ENCODE measurements around the gene EFNA5.
A peak's percentile ranks its signal among the peaks of the same experiment; 100 is the strongest.

EFNA5 gene

GRCh38 chr5:107670932-107671741 lies at the start of gene EFNA5:
EFNA5 (minus strand) TSS chr5:107670937.
- DNase-seq = peak; percentile 91

DNA sequence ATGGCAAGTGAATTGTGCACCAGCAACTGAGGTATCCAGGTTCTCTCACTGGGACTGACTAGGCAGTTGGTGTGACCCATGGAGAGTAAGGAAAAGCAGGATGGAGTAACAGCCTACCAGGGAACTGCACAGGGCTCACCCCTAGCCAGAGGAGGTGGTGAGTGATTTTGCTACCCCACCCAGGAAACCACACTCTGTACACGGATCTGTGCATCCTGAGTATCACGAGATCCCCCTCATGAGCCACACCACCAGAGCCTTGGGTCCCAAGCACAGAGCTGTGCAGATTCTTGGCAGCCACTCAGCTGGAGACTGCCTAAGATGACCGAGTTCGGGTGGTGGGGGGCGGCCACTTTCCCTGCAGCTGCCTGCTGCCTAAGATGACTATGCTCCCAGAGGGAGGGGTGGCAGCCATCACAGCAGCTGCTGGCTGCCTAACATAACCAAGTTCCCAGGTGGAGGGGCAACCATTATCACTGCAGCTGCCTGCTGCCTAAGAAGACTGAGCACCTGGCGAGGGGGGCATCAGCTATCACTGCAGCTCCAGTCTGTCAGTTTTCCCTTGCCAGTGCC lies 48.4 kb upstream of the EFNA5 start:
- DNase-seq = peak; percentile 60

DNA sequence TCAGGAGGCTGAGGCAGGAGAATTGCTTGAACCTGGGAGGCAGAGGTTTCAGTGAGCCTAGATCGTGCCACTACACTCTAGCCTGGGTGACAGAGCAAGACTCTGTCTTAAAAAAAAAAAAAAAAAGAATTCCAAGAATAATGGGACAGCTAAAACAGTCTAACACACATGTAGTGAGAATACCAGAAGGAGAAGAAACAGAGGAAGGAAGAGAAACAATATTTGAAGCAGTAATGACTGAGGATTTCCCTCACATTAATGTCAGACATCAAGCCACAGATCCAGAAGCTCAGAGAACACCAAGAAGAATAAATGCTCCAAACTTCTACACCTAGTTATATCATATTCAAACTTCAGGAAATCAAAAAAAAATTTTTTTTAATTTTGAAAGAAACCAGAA lies 47.1 kb upstream of the EFNA5 start:
- no peak for DNase-seq

DNA sequence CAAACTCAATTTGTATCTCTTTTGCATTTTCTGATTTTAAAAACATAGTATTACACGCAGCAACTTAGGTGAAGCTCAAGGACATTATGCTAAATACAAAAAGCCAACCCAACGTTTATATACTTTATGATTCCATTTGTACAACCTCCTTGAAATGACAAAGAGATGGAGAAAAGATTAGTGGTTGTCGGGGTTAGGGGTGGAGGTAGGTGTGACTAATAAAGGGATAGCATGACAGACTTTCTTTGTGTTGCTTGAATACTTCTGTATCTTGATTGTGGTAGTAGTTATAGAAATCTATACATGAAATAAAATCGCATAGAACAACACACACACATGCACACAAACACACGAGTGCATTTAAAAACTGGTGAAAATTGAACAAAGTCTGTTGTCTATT lies 42.5 kb upstream of the EFNA5 start:
- no peak for DNase-seq

GRCh38 chr5:107712359-107712870 lies 41.7 kb upstream of the EFNA5 start:
- peak; percentile 15 for DNase-seq

GRCh38 chr5:107705402-107706014 lies 34.8 kb upstream of the EFNA5 start:
- peak; percentile 82 for DNase-seq

DNA sequence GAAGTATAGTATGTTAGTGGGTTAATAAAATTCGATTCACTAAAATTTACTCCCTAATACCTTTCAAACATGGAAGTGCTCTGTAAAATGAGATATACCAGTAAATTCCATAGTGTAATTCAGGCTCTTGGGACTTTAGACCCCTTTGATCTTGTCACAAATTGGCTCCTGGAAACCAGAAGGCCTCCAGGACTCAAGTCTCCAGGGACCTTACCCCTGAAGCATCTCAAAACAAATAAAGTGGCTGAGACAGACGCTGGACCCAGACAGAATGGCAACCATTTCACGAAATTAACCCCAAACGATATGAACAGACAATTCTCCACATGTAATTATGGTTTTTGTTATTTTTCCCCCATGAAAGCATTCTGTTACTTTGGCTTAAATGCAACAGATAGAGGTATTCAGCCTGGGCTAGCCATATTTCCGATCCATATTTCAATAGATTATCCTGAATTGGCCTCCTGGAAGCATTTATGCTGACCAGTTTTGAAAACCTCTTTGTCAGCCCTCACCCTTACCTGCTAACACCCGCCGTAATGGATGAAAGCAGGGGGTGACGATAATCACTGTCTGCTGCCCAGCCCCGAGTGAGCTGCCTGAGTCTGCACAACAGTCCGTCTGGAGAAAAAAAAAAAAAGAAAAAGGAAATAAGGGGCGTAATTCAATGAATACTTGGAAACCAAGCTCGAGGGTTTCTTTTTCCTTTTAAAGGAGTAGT lies 34.1 kb upstream of the EFNA5 start:
- peak; percentile 96 for DNase-seq

DNA sequence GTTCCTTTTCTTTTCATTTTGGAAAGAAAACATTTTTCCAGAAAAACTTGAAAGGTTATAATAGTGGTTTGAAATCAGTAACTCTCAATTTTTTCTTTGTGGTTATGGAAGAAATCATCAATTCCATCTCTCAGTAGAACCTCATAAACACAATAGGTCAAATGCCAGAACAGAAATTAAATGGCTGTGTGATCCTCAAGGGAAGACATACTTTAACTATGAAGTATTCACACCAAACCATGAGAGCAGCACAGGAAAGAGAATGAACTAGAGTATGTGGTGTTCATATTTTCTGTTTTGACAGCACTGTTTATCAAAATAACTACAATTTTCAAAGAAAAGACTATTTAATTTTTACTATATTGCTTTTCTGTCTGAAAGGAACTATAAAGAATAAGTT lies 29.7 kb upstream of the EFNA5 start:
- no peak for DNase-seq

DNA sequence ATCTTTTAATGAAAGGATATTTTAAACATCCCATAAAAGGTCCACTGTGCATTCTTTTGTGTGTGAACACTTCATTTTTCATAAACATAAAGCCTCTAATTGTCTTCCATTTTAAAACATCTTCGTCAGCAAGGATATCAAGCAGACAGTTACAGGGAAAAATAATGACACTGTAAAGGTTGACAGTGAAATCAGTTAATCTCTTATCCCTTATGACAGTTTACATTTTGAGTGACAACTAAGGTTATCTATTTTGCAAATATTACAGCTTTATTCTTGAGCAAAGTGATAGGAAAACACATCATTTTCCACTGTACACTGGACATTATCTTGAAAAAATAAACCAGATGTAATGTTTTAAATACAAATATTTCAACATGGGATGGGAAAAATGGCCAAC lies 28.7 kb upstream of the EFNA5 start:
- DNase-seq = no peak

DNA sequence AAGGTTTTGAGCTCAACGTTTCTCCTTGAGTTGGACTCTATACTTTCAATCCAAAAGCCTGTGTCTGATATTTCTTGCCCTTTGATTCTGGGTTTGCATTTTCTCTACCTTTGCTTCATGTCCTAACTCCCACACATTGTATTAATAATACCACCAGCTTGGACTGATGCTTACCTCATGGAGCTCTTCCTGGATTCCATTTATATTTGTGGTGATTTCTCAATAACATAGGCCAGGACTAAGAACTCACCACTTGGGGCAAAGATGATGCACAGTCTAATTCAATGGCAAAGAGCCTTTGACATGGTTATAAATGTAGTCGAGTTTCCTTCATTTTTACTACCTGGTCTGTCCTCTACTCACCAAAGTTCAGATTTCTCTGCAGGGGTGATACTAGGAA lies 27.5 kb upstream of the EFNA5 start:
- DNase-seq = no peak

DNA sequence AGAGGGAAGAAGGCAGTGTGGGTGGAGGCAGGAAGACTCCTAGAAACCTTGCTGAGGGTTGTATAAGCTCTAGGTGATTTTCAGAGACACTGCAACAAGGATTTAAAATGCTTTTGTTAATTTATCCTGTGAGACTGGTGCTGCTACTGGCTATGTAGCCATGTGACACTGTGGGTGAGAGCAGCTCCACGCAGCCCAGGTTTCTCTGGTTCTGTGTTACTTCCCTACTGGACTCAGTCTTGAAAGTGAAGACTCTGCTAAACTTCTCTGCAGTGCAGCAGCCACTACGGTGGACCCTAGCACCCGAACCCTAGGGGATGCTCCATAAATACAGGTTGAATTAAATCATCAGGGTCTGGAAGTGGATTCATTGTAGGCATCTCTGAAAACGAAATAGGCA lies 25.8 kb upstream of the EFNA5 start:
- DNase-seq = no peak

- DNase-seq = peak; percentile 61
These were observed 25.3 kb upstream of the EFNA5 start for GRCh38 chr5:107696080-107696479.

DNA sequence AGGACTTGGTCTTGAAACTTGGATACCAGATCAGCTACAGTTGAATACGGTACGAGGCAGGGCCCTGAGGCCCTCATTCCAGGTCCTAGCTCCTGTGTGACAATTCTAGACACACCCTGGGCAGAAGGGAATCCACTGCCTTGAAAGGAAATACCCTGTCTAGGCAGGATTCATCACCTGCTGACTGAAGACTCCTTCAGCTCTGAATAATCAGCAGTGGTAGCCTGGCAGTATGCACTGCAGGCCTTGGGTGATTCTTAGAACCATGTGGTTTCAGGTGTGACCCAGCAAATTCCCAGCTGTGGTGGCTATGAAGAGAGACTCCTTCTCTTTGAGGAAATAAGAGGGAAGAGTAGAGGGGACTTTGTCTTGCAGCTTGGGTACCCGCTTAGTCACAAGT lies 17.2 kb upstream of the EFNA5 start:
- no peak for DNase-seq

DNA sequence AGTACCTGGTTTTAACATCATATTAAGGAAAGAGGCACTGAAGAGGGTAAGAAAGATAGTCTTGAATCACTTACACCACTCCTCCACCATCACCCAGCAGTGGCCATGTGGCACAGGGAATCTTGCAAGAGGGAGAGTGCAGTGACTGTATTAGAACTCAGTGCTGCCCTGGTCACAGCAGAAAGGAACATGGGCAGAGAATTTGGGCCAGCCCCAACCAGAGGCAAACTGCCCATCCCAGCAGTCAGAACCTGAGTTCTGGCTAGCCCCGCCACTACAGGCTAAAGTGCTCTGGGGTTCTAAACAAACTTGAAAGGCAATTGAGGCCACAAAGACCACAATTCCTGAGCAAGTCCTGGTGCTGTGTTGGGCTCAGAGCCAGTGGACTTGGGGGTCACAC lies 16.7 kb upstream of the EFNA5 start:
- no peak for DNase-seq

GRCh38 chr5:107682533-107682932 lies 11.8 kb upstream of the EFNA5 start:
- DNase-seq = no peak

DNA sequence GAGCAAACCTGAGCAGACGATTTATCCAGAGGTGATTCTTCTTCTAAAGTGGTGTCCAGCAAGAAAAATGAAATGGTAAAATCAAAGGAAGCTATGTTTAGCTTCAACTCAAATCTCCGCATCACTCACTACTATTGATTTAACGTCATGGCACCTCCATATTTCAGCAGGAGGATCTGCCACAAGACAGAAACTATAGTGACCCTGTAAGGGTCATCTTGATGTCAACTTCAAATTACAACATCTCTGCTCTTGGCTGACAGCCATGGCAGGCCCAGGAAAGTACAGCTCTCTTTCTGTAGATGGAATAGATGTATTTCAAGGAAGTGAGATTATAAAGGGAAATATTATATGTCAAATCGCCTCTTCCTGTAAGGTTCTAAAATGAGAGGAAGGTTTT lies 10.1 kb upstream of the EFNA5 start:
- DNase-seq = no peak

DNA sequence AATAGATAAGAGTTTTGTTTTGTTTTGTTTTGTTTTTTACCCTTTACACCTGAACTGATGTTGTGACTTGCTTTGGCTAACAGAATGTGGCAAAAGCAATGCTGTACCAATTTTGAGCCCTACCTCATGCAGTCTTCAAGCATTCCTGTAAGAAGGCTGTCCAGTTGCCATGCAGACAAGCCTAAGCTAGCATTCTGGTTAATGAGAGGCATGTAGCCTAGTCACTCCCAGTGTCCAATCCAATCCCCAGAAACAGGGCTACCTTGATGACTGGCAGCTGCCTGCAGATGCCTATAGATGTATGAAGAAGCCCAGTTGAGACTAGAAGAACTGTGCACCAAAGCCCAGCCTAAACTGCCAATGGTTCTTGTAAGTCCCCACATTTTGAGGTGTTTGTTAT lies 9.4 kb upstream of the EFNA5 start:
- peak; percentile 42 for DNase-seq

- no peak for DNase-seq
These were observed 6.0 kb upstream of the EFNA5 start for GRCh38 chr5:107676702-107677101.

DNA sequence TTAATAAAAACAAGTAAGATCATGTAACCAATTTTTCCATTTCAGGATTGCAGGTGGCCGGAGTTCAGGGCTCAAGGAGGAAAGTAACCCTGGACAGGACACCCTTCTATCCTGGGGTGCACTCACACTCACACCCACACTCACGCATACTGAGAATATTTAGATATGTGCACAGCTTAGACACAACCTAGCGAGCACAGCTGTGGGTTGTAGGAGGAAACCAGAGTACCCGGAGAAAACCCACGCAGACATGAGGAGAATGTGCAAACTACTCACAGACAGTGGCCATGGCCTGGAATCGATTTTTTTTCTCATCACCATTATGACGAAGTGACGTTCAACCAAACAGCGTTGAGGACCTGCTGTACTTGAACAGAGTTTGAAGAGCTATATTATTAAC lies 4.5 kb upstream of the EFNA5 start:
- no peak for DNase-seq

- no peak for DNase-seq
These were observed 3.9 kb upstream of the EFNA5 start for GRCh38 chr5:107674655-107675054.

GRCh38 chr5:107673368-107674136 lies 2.8 kb upstream of the EFNA5 start:
- DNase-seq = peak; percentile 98

DNA sequence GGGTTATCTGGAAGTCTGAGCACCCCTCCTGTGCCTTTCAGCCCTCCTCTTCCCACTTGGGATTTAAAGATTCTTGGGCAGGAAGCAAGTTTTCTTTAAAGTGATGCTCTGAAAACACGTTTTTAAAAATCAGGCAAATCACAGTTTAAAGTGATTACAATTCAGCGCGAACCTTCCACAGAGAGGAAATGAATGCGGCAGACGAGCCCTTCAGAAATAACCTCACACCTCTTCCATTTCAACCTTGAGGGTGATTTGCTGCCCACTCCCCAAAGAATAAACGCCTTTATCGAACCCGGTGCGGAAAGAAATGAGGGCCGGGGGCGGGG lies 2.3 kb upstream of the EFNA5 start:
- no peak for DNase-seq

Measured in NCI-H69 (cell line).